GM18505 (cell line): ENCODE measurements around the gene CSF3.

Source experiments
- ATAC-seq: cut with Tn5 transposase; IDR thresholded peaks from one replicate; pipeline ENCODE4 v1.9.1; 2021; ENCODE audit not compliant: unreplicated experiment
- POLR2A ChIP-seq: IDR thresholded peaks from 4 replicates; pipeline ENCODE4 v1.6.1; 2011; ENCODE audit warnings: borderline replicate concordance; ENCODE audit not compliant: insufficient read depth, insufficient read length; ENCODE audit errors: extremely low read depth

CSF3 gene, protein sequence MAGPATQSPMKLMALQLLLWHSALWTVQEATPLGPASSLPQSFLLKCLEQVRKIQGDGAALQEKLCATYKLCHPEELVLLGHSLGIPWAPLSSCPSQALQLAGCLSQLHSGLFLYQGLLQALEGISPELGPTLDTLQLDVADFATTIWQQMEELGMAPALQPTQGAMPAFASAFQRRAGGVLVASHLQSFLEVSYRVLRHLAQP

DNA sequence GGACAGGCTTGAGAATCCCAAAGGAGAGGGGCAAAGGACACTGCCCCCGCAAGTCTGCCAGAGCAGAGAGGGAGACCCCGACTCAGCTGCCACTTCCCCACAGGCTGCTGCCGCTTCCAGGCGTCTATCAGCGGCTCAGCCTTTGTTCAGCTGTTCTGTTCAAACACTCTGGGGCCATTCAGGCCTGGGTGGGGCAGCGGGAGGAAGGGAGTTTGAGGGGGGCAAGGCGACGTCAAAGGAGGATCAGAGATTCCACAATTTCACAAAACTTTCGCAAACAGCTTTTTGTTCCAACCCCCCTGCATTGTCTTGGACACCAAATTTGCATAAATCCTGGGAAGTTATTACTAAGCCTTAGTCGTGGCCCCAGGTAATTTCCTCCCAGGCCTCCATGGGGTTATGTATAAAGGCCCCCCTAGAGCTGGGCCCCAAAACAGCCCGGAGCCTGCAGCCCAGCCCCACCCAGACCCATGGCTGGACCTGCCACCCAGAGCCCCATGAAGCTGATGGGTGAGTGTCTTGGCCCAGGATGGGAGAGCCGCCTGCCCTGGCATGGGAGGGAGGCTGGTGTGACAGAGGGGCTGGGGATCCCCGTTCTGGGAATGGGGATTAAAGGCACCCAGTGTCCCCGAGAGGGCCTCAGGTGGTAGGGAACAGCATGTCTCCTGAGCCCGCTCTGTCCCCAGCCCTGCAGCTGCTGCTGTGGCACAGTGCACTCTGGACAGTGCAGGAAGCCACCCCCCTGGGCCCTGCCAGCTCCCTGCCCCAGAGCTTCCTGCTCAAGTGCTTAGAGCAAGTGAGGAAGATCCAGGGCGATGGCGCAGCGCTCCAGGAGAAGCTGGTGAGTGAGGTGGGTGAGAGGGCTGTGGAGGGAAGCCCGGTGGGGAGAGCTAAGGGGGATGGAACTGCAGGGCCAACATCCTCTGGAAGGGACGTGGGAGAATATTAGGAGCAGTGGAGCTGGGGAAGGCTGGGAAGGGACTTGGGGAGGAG lies at the start of gene CSF3:
Gene CSF3, plus strand, starts transcription at position 436 of the 993 bp plus-strand sequence. Its CDS starts 35 bp downstream, at position 471.
- no peak for ATAC-seq
- TF ChIP-seq POLR2A, result no peak

DNA sequence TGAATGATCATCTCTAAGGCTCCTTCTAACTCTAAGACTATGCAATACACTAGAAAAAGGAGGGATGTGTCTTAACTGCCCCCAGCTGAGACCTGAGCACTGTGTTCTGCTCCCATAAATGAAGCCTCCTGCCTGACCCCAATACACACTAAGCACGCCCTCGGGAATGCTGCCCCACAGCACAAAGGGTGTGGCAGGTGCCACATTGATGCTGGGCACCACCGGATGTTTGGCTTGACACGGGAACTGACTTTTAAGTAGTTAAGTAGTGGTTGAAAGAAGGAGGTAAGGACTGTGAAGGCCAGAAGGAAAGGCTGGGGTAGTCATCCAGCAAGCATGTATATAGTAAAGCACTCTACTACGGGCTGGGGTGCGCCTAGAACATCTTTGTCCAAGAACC lies 48.5 kb upstream of the CSF3 start:
- no peak for ATAC-seq
- no peak for TF ChIP-seq POLR2A

DNA sequence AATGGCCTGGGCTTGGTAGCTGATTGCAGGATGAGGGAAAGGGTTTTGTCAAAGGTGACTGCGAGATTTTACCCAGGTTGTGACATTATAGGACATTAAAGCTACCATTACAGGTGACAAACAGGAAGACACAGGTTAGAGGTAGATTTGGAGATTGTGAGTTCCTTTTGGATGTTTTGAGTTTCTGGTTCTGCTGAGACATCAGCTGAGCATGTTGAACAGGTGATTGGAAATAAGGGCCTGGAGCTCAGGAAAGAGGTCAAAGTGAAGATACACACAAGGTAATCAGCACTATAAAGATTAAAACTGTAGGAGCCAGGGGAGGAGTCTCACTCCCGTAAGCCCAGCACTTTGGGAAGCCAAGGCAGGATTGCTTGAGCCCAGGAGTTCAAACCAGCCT lies 46.5 kb upstream of the CSF3 start:
- ATAC-seq, result no peak
- no peak for TF ChIP-seq POLR2A

DNA sequence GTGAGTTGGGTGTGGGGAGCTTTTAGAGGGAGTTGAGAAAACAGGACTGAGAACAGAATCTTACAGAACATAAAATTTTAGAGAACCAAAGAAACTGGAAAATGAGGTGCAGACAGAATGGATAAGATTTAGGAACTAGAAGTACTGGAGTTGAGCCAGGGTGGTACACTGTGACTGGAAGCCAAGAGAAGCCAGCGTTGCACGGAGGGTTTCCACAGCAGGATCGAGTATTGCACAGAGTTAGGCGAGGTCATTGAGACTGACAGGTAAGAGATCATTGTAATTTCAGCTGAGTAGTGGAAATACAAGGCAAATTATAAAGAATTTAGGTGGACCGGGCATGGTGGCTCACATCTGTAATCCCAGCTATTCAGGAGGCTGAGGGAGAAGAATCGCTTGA lies 45.9 kb upstream of the CSF3 start:
- no peak for TF ChIP-seq POLR2A
- no peak for ATAC-seq

DNA sequence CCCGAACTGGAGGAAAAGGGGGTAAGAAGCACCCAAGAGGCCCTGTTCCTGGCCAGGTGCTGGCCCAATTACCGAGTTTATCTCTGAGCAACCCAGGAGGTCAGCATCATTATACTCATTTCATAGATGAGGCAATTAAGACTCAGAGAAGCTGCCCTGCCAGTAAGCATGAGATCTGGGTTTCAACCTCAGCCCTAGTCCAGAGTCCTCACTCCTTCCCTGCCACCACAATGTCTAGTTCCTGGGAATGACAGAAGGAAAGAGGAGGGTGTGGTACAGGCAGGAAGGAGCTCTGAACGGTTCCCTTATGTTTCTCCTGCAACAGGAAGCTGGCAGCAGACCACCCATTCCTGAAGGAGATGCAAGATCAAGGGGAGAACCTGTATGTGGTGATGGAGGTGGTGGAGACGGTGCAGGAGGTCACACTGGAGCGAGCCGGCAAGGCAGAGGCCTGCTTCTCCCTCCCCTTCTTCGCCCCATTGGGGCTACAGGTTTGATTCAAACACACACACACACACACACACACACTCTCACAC lies 45.0 kb upstream of the CSF3 start:
- ATAC-seq, result no peak

DNA sequence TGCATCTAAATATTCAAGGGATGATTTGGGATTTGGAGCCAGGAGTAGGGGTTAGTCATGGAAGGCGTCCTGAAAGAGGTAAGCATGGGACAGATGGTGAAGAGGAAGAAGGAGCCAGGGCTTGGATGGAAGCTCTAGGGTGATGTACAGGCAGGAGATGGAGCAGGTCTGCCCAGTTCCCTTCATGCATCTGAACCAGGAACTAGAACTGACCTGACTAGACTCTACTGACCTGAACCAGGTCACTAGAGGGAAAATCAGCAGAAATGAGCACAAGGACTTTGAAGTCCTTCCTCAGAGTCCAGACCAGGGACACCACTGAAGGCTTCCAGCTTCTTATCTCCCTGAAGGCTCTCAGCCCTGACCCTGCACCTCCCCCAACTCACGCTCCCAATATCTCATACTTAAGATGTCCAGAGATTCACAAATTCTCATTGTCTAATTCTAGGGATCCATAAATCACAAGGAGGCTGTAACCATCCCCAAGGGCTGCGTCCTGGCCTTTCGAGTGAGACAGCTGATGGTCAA lies 44.1 kb upstream of the CSF3 start:
- no peak for ATAC-seq
- TF ChIP-seq POLR2A, result no peak

More for the DNA sequence above, 45.0 kb upstream of the CSF3 start:
- TF ChIP-seq POLR2A, result no peak

DNA sequence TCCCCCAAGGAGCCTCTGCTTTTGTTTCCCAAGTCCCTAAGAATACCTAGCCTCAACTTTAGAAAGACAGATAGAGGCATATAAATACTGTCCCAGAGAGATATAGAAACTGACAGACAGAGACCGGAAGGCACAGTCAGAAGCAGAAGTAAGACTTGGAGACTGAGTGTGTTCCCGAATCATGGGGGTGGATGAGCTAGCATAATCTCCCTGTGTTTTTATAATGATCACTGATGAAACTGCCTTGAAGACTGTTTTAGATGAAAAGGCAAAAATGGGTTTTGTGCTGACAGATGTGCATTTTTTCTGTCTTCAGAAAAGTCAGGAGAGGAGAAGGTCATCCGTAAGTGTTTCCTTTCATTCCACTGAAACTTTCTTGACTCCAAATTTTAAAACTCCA lies 43.0 kb upstream of the CSF3 start:
- ATAC-seq, result no peak

DNA sequence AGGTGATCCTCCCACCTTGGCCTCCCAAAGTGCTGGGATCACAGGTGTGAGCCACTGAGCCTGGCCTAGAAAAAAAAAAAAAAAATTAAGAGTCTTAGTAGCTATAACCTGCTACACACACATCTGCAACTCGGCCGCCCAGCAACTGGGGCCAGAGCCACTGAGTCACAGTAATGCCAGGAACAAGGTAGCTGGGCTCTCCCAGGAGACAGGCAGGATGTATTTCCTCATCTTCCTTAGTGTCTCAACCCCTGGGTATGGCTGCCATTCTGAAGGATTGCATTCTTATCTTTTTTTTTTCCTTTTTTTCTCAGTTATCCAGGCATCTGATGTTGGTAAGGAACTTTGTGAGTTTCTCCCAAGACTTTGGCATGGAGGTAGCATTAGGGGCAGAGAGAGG lies 41.7 kb upstream of the CSF3 start:
- no peak for TF ChIP-seq POLR2A
- ATAC-seq, result no peak

More for the DNA sequence above, 43.0 kb upstream of the CSF3 start:
- no peak for TF ChIP-seq POLR2A

DNA sequence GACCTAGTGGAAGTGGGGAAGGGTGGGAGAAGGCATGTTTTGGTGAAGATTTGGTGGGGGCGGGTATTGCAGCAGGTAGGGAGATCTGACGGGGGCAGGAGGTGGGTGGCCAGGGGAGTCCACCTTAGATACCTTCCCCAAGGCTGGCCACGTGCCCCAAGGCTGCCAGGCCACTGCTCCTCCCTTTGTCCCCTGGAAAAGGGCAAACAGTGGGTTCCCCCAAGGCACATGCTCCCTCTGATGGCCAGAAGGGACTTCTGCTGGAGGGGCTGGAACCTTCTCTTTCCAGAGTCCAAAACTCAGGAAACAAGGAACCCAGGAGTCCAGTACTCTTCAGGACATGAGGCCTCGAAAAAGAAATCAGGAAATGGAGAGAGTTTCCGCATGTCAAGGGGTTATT lies 40.8 kb upstream of the CSF3 start:
- ATAC-seq, result no peak
- no peak for TF ChIP-seq POLR2A

DNA sequence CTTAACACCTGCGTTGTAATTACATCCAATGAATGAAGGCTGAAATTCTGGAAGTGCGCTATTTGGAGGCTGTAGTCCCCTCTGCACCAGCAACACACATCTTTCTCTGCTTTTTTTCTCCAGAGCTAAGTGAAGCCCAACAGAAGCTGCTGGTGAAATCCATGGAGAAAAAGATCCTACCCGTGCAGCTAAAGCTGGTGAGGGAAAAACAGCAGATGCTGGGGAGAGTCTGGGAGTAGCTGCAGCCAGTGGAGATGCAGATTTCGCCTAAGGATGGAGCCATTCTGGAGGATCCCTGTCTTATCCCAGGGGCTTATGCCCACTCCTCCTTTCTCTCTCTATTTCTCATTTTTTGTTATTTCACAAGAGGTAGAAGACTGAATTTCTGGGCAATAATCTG lies 39.4 kb upstream of the CSF3 start:
- no peak for ATAC-seq

DNA sequence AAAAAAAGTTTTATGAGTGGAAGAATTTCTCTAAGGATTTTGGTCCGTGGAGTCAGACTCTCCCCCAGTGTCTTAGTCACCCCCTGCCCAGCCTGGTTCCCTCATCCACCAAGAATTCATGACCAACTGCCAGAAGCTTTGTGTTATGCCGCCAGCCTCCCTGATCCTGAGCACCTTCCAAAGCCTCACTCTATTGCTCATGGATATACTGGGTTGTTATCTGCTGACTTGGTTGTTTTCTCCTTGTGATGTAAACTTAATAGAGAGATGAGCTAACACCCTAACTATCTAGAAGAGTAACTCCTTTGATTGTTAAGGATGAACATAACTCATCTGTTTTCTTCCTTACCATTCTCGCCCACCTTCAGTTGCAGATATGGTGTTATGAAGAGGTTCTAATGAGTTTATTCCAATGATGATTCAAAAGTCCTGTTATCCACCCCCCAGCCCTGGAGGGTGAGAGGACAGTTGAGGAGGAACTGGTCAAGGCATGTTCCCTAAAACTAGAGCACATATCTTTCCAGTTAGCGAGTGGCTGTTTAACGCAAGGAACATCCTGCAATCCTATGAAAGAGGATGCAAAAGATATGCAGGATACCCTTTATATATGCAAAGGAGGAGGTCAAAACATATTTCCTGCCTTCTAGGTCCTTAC lies 36.1 kb upstream of the CSF3 start:
- TF ChIP-seq POLR2A, result no peak
- ATAC-seq, result no peak

More for the DNA sequence above, 39.4 kb upstream of the CSF3 start:
- TF ChIP-seq POLR2A, result no peak

DNA sequence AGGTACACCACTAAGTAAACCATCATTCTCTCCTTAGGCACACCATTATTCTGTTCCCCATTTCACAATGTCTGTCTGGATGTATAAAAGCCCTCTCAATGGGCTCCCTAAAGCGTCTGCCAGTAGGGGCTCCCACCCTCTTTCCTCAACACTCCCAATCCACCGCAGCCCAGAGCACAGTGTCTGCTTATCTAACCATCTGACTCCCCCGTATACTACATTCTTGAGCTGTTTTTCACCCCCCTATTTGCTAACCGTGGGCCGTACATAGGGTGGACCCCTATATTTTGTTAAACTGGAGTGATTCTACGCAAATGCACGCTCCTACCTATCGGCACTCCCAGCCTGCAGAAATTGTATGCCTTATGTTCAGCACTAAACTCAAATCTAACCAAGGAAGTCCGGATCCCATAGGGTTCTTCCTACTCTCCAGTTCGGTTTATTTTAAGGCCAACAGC lies 35.3 kb upstream of the CSF3 start:
- no peak for TF ChIP-seq POLR2A
- ATAC-seq, result peak; percentile 14

DNA sequence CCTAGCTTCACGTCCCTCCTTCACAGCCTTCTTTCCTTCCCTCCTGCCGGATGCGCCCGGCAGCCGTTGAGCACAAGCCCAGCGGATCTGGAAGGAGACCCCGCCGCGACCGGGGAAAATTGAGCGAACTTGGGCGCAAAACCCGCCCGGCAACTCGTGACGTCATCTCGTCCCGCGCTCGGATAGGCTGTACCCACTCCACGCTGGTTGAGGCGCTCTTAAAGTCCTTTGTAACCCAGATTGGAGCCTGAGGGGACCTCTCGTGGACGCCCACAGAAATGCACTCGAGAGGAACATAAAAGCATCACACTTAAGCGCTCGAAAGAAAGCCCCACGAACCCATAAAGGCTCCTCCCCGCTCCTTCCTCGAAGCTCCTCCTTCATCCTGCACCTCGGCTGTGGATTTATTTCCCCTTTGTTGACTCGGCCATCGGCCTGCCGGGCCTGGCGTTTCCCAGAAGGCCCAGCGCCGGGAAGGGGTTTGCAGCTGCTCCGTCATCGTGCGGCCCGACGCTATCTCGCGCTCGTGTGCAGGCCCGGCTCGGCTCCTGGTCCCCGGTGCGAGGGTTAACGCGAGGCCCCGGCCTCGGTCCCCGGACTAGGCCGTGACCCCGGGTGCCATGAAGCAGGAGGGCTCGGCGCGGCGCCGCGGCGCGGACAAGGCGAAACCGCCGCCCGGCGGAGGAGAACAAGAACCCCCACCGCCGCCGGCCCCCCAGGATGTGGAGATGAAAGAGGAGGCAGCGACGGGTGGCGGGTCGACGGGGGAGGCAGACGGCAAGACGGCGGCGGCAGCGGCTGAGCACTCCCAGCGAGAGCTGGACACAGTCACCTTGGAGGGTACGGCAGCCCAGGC lies 34.7 kb upstream of the CSF3 start, which contains the start of gene PSMD3:
Gene PSMD3, plus strand, starts transcription at position 457 of the 856 bp plus-strand sequence. Its CDS starts 164 bp downstream, at position 621.
- peak; percentile 80 for TF ChIP-seq POLR2A
- ATAC-seq, result peak; percentile 83
